SU-DHL-6 (cell line): Measurements from ENCODE around the gene IFITM1.
"Not testable (repeated sequence)": the region's sequence is repeated elsewhere in the genome, so short reads cannot be mapped to it uniquely, and the experiment has no call there.

Experiments used
- EZH2phosphoT487 ChIP-seq: fragments of 200-600 bp; sonication (generic), shearing (Covaris generic); conservative IDR thresholded peaks from 2 replicates; pipeline ENCODE4 v1.6.1; 2018; ENCODE audit warnings: mild to moderate bottlenecking, antibody characterized with exemption, low read length, moderate library complexity, mixed read lengths
- TF ChIP-seq, protein P1 (sequence below): fragments of 200-600 bp; sonication (generic); IDR thresholded peaks from one replicate; pipeline ENCODE4 v1.5.1; 2017; ENCODE audit warnings: antibody characterized with exemption, mild to moderate bottlenecking, low read length, moderate library complexity; ENCODE audit not compliant: insufficient read depth, poor library complexity, severe bottlenecking

DNA sequence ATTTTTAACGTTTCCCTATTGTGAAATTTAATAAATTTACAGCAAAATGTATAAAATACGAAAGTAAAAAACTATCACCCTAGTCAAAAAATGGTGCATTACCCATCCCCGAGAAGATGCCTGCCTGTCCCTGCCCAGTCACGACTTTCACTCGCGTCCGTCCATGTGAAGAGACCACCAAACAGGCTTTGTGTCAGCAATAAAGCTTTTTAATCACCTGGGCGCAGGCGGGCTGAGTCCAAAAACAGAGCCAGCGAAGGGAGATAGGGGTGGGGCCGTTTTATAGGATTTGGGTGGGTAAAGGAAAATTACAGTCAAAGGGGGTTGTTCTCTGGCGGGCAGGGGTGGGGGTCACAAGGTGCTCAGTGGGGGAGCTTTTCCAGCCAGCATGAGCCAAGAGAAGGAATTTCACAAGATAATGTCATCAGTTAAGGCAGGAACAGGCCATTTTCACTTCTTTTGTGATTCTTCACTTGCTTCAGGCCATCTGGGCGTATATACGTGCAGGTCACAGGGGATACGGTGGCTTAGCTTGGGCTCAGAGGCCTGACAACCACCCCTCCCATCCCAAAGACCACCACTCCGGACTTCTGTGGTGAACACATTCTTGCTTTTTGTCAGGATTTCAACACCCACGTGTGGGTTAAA lies 19.9 kb downstream of the IFITM1 start:
- TF ChIP-seq, protein P1, sequence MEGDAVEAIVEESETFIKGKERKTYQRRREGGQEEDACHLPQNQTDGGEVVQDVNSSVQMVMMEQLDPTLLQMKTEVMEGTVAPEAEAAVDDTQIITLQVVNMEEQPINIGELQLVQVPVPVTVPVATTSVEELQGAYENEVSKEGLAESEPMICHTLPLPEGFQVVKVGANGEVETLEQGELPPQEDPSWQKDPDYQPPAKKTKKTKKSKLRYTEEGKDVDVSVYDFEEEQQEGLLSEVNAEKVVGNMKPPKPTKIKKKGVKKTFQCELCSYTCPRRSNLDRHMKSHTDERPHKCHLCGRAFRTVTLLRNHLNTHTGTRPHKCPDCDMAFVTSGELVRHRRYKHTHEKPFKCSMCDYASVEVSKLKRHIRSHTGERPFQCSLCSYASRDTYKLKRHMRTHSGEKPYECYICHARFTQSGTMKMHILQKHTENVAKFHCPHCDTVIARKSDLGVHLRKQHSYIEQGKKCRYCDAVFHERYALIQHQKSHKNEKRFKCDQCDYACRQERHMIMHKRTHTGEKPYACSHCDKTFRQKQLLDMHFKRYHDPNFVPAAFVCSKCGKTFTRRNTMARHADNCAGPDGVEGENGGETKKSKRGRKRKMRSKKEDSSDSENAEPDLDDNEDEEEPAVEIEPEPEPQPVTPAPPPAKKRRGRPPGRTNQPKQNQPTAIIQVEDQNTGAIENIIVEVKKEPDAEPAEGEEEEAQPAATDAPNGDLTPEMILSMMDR = not testable (repeated sequence)
- not testable (repeated sequence) for TF ChIP-seq EZH2phosphoT487
